OCI-LY7 (cell line): Measurements from ENCODE around the gene GPR63. TPM values are rescaled to one million over a fixed set of nuclear protein-coding genes. Genes with fewer than 3 reads are reported as not detected.

Experiments
- BruUV-seq: library from RNA; stranded (reverse); fragments of 400-500 nt; replicated peaks from 2 replicates; lab custom pipeline; 2021; lab: Mats Ljungman, UMichigan
- CTCF ChIA-PET: fragments of 300-600 bp; sonication (Branson Sonifier 250); formaldehyde crosslinking; loops from one replicate; lab custom pipeline; 2022; ENCODE audit warnings: antibody characterized with exemption; ENCODE audit not compliant: unreplicated experiment; lab: Charles Lee
- POLR2A ChIA-PET: fragments of 300-600 bp; sonication (Branson Sonifier 250); formaldehyde crosslinking; loops from one replicate; lab custom pipeline; 2022; ENCODE audit warnings: antibody characterized with exemption; lab: Charles Lee
- DNase-seq: peaks from one replicate; pipeline ENCODE4 v3.0.0-alpha.2; 2015; ENCODE audit warnings: low spot score
- H2AFZ ChIP-seq: fragments of 200-600 bp; sonication (generic), shearing (Covaris generic); 2 replicates; pipeline ENCODE4 v1.6.1; 2014; ENCODE audit warnings: mild to moderate bottlenecking, antibody characterized with exemption, low read length, moderate library complexity
- H3K27ac ChIP-seq: fragments of 200-600 bp; sonication (generic); 2 replicates; pipeline ENCODE4 v1.5.1; 2014; ENCODE audit warnings: mixed run types, low read depth, mild to moderate bottlenecking, moderate library complexity, low read length, inconsistent platforms; ENCODE audit not compliant: poor library complexity, severe bottlenecking
- H3K36me3 ChIP-seq: fragments of 200-600 bp; sonication (generic); 2 replicates; pipeline ENCODE4 v1.6.1; 2014; ENCODE audit warnings: mild to moderate bottlenecking, antibody characterized with exemption, low read length, moderate library complexity, mixed read lengths; ENCODE audit not compliant: insufficient read depth
- H3K4me1 ChIP-seq: fragments of 200-600 bp; sonication (generic); 2 replicates; pipeline ENCODE4 v1.5.1; 2014; ENCODE audit warnings: mild to moderate bottlenecking, low read length; ENCODE audit not compliant: insufficient read depth, poor library complexity, severe bottlenecking
- H3K4me2 ChIP-seq: fragments of 200-600 bp; sonication (generic); 2 replicates; pipeline ENCODE4 v1.6.1; 2014; ENCODE audit warnings: mild to moderate bottlenecking, low read length
- H3K4me3 ChIP-seq: fragments of 200-600 bp; sonication (generic); 2 replicates; pipeline ENCODE4 v1.5.1; 2014; ENCODE audit warnings: mild to moderate bottlenecking, low read depth, low read length; ENCODE audit not compliant: poor library complexity, severe bottlenecking
- H3K79me2 ChIP-seq: fragments of 200-600 bp; sonication (generic); 2 replicates; pipeline ENCODE4 v1.6.1; 2016; ENCODE audit warnings: low read depth, mild to moderate bottlenecking, low read length, moderate library complexity, mixed read lengths; ENCODE audit not compliant: insufficient read depth
- H3K9me2 ChIP-seq: fragments of 200-600 bp; sonication (generic); 2 replicates; pipeline ENCODE4 v1.6.1; 2016; ENCODE audit warnings: mild to moderate bottlenecking, low read length, mixed read lengths; ENCODE audit not compliant: insufficient read depth
- H3K9me3 ChIP-seq: fragments of 200-600 bp; sonication (generic); 2 replicates; pipeline ENCODE4 v1.6.1; 2014; ENCODE audit warnings: mild to moderate bottlenecking, mixed run types, low read length, mixed read lengths
- H4K20me1 ChIP-seq: fragments of 200-600 bp; sonication (generic); 2 replicates; pipeline ENCODE4 v1.6.1; 2014; ENCODE audit warnings: mild to moderate bottlenecking, antibody characterized with exemption, low read length, moderate library complexity, mixed read lengths; ENCODE audit not compliant: insufficient read depth
- CTCF ChIP-seq: fragments of 200-600 bp; sonication (generic); conservative IDR thresholded peaks from 2 replicates; pipeline ENCODE4 v1.5.1; 2014; ENCODE audit warnings: mild to moderate bottlenecking, antibody characterized with exemption, low read length, moderate library complexity, mixed read lengths
- EZH2phosphoT487 ChIP-seq: fragments of 200-600 bp; sonication (generic); IDR thresholded peaks from 2 replicates; pipeline ENCODE4 v1.6.1; 2018; ENCODE audit warnings: low read depth, borderline replicate concordance, mild to moderate bottlenecking, mixed run types, antibody characterized with exemption, low read length, moderate library complexity, mixed read lengths
- intact Hi-C: fragments of 100-400 bp; cut with micrococcal nuclease; formaldehyde crosslinking; loops from one replicate; pipeline ENCODE4 v1.10.0; 2022; ENCODE audit not compliant: unreplicated experiment
- total RNA-seq, 2 experiments: library from RNA; depleted of rRNA in 1 of 2; stranded (reverse); fragments of >200 nt in 1 of 2; shearing (Covaris generic) in 1 of 2; gene quantifications; 2 replicates each; pipeline ENCODE4 v1.2.3, GENCODE V29; 2014 to 2022

The GPR63 gene
- total RNA-seq, 2 experiments from 2014 or later = 1.0 to 1.6 TPM

GRCh38 chr6:96823743-96824142 lies 13.5 kb downstream of the GPR63 start:
- no peak overlapping the region for H3K4me3 ChIP-seq
- TF ChIP-seq EZH2phosphoT487 (no peak), CTCF (no peak)
- H3K9me2 ChIP-seq = no peaks in the 10 kb centered on the region
- H3K4me2 ChIP-seq = no peak overlapping the region
- ChIA-PET CTCF (no interaction called here), POLR2A (no interaction called here)
- no peak for DNase-seq
- H3K9me3 ChIP-seq = no peaks in the 10 kb centered on the region
- H2AFZ ChIP-seq = no peak overlapping the region
- intact Hi-C loops = no loop called here
- no peaks in the 10 kb centered on the region for H3K4me1 ChIP-seq
- no peaks in the 10 kb centered on the region for H3K36me3 ChIP-seq
- no peaks in the 10 kb centered on the region for H3K79me2 ChIP-seq
- no TSS peak for BruUV-seq
- H4K20me1 ChIP-seq = no peaks in the 10 kb centered on the region
- H3K27ac ChIP-seq = no peak overlapping the region

- Histone ChIP-seq H3K4me1 (no peaks in the 10 kb centered on the region), H3K79me2 (no peaks in the 10 kb centered on the region), H3K27ac (no peak overlapping the region), H3K4me3 (no peak overlapping the region), H2AFZ (no peak overlapping the region), H3K4me2 (no peak overlapping the region), H3K9me2 (no peaks in the 10 kb centered on the region), H4K20me1 (no peaks in the 10 kb centered on the region), H3K36me3 (no peaks in the 10 kb centered on the region), H3K9me3 (no peaks in the 10 kb centered on the region)
- intact Hi-C loops = no loop called here
- no TSS peak for BruUV-seq
- no peak for DNase-seq
- TF ChIP-seq CTCF (no peak), EZH2phosphoT487 (no peak)
- POLR2A ChIA-PET = interaction anchor here (0.6 to 1.2 kb wide), 3 partner anchors 11 to 137 kb away, joined by 3 to 5 read pairs (median 4); no protein-coding TSS in a partner anchor
- CTCF ChIA-PET = no interaction called here
These were observed 16.2 kb downstream of the GPR63 start for GRCh38 chr6:96821034-96821433.

- Histone ChIP-seq H2AFZ (no peak overlapping the region), H4K20me1 (no peaks in the 10 kb centered on the region), H3K4me1 (no peaks in the 10 kb centered on the region), H3K79me2 (no peaks in the 10 kb centered on the region), H3K9me2 (no peaks in the 10 kb centered on the region), H3K36me3 (no peaks in the 10 kb centered on the region), H3K4me2 (no peak overlapping the region), H3K9me3 (no peaks in the 10 kb centered on the region), H3K27ac (no peak overlapping the region), H3K4me3 (no peak overlapping the region)
- ChIA-PET POLR2A (interaction anchor here (1.3 kb wide), 1 partner anchor 13 kb away, joined by 3 read pairs; no protein-coding TSS in a partner anchor), CTCF (no interaction called here)
- BruUV-seq = no TSS peak
- intact Hi-C loops = no loop called here
- no peak for DNase-seq
- TF ChIP-seq EZH2phosphoT487 (no peak), CTCF (no peak)
These were observed 20.9 kb downstream of the GPR63 start for GRCh38 chr6:96816301-96816817.
